NOMO-1 treated with dmso at 0.1 percent for 144 hours (cell line): ENCODE measurements around the gene CHPT1.

Source experiments
- DNase-seq: peaks from one replicate; lab custom pipeline; 2025; ENCODE audit not compliant: unreplicated experiment; lab: John Stamatoyannopoulos, UW

The CHPT1 gene

DNA sequence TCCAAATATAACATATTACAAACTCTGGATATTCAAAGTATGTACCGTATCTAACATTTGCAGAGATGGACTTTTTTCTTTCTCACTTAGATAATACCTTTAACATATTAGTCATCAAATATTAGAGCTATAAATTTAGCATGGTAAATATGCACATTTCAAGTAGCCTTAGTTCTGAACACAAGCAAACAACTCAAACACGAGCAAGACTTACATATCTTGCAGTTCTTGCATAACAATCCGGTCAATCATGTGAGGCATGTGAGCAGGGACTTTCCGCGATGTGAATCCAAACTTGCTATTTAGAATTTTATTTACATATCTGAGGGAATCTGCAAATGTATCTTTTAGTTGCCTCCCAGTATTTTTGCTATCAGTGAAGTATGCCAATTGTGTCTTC is 63.9 kb downstream of the CHPT1 start:
- DNase-seq: no peak

DNA sequence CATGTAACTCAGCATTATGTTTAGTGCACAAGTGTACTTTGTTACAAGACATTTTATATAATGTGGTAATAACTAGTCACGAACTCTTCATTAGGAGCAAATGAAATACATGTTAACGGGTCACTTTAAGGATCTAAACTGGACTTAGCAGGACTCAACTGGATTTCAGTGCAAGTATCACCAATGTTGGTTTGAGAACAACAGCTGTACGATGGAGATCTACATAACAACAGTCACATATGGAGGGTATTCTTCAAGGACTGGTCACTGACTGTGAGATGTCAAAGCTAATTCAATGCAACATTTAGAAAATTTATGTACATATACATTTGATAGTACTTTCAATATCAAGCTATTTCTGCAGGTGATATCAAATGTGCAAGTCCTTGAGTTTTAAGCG is 64.3 kb downstream of the CHPT1 start:
- DNase-seq: no peak

DNA sequence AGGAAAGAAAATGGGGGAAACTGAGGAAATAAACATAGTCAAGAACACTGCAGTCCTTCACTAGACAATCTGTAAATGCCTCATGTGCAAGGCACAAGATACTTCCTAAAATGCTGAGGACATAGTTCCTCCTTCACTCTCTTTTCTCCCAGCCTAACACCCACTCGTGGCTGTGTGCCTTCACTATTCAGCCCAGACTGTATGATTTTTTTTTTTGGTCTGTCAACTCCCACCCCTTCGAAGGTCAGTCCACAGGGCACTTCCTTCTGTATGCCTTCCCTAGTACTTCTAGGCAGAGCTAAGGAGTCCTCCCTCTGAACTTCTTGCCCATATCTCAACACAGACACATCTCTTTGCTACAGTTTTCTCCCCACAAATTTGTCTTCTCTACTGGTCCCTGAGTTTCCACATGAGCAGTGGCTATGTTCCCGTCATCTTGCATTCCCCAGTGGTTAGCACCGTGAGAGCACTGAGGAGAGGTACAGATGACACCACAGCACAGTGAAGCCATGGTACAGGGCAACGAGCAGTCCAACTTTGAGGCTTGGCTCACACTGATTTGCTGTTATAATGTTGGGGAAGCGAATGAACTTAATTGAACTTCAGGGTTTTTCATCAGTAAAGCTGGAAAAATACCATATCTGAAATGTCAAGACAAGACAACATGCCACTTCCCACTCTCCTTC is 65.9 kb downstream of the CHPT1 start:
- no peak for DNase-seq

GRCh38 chr12:101764051-101764792 is 66.8 kb downstream of the CHPT1 start:
- DNase-seq: no peak

DNA sequence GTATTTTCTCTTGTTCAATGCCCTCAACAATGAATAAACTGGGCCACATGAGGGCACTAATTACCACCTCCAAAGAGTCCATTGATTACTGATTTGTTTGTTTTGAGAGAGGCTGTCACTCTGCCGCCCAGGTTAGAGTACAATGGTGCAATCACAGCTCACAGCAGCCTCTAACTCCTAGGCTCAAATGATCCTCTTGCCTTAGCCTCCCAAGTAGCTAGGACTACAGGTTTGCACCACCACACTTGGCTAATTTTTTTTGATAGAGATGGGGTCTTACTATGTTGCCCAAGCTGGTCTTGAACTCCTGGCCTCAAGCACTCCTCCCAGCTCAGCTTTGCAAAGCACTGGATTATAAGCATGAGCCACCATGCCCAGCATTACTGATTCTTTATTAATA is 70.1 kb downstream of the CHPT1 start:
- DNase-seq: no peak

DNA sequence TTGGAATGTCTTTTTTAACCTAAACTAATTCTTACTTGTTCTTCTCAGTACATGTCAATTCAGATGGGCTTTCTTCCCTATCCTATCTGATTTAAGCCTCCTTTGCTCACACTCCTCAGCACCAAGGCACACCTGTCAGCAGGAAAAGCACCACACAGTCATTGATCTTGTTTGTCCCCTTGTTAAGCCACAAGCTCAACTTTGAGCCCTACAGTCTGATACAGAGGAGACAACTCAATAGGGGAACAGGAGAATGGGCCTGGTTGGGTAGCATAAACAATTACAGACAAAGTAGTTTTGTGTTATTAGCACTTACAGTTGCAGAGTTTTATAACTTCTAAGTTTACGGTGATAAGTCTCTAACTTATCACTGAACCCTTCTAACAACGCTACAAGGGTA is 71.3 kb downstream of the CHPT1 start:
- no peak for DNase-seq

DNA sequence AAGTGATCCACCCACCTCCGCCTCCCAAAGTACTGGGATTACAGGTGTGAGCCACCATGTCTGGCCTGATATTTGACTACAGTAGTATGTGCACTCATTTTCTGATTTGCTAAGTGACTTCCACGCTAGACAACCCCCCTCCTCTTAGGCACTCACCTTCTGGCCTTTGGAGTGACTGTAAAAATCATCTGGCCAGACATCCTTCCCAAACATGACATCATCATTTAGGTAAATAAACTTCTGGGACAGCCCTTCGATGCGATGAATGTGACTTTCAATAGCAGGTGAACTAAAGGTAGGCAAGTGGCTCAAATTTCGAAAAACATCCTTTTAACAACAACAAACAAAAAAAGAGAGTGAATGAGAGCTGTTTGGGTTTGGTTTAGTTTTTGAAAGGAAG is 72.4 kb downstream of the CHPT1 start:
- DNase-seq: no peak

GRCh38 chr12:101772012-101772775 is 74.8 kb downstream of the CHPT1 start:
- DNase-seq: peak; percentile 74

- DNase-seq: peak; percentile 80
These were observed 76.3 kb downstream of the CHPT1 start for GRCh38 chr12:101773650-101774162.

DNA sequence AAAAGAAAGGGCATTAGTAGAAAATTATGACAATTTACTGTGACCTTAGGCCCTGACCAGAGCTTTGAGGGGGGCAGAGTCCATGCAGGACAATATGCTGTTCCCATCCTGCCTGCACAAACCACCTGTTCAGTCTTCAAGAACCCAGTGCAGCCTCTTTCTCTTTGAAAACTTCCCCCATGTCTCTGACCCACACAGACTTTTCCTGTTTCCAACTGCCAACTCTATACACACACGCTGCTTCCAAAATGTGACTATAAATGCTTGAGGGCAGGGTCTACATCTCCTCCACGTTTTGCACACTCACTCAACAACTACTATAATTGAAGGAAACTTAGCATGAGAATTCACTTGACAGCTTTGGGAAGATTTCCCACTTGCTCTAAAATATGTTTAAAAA is 78.4 kb downstream of the CHPT1 start:
- DNase-seq: no peak

DNA sequence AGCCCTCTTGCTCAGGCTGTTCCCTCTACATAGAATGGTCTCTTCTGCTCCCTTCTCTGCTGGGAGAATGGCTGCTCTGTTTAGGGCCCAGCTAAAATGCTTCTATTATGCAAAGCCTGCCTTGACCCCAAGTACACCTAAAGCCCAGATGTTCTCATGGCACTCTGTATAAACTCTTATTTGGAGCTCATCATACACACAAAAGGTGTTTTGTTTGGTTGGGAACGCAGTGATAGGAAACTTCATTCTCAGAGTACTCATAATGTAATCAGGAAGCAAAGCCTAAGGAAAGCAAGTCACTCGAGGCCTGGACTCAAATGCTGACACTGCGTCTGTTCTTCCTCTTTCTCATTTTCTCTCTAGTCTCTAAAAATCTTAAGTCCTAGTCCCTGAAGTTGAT is 80.0 kb downstream of the CHPT1 start:
- peak; percentile 16 for DNase-seq

GRCh38 chr12:101777978-101778377 is 80.5 kb downstream of the CHPT1 start:
- DNase-seq: no peak
